ENCODE results near the gene PIK3C2G.

- TF ChIP-seq CTCF (optimal IDR thresholded peaks at IDR 0.05 in 1 of 3, IDR thresholded peaks at IDR 0.05 in 1 of 3, conservative IDR thresholded peaks at IDR 0.05 in 1 of 3; ENCODE audit: extremely low read depth in 1 of 3, insufficient read depth in 2 of 3, low read length in 3 of 3) = no peak
- no peak for TF ChIP-seq EZH2 (IDR thresholded peaks at IDR 0.05; ENCODE audit: low read length)
These were observed 141.7 kb downstream of the PIK3C2G start for GRCh38 chr12:18402872-18403611.

All from keratinocyte (primary cell).